ENCODE measurements around the gene HTR6.
"Not testable (repeated sequence)": the region's sequence is repeated elsewhere in the genome, so short reads cannot be mapped to it uniquely, and the experiment has no call there.

HTR6 gene

DNA sequence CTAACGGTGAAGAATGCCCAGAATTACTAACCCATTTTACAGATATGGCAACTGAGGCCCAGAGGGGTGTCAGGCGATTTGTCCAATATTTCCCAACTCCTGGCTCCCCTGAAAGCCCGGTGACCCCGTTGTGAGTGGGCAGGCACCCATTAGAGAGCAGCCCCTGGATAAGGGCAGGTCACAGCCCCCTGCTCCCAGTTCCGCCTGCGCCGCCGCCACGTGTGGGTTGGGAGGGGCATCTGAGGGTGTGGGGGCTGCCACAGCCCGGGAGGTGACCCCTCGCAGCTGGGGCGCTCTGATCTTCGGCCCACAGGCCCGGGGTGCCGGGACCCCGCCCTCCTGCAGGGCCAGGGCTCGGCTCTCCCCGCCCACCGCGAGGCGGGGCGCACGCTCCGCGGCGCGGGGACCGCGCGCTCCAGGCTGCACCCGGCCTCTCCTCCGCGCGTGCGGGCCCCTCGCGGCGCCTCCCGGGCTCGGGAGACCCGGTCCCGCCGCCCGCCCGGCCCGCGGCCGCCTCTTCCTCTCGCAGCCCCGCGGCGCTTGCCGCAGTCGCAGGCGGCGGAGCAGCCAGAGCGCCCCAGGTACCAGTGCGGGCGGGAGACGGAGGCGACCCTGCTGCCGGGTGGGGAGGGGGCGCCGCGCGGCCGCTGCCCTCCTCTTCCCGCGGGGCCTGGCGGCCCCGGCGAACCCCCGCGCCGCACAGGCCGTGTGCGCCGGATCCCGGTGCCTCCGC lies at the start of gene HTR6:
TSS of gene HTR6 (plus strand) at position 423 of the 733 bp plus-strand sequence. CDS start 879 bp downstream, outside the sequence.
- DNase-seq: no peak

DNA sequence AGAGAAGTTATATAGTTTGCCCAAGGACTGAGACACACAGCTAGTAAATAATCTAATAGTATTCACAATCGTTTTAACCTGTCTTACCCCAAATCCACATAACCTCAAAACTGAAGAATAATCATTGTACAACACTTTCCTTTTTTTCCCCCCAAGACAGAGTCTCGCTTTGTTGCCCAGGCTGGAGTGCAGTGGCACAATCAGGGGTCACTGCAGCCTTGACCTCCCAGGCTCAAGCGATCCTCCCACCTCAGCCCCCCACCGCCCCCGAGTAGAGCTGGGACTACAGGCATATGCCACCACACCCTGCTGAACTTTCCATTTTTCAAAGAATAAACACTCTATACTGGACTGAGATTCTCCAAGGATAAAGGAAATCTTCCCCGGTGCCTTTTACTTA lies 49.2 kb upstream of the HTR6 start:
- DNase-seq: no peak

DNA sequence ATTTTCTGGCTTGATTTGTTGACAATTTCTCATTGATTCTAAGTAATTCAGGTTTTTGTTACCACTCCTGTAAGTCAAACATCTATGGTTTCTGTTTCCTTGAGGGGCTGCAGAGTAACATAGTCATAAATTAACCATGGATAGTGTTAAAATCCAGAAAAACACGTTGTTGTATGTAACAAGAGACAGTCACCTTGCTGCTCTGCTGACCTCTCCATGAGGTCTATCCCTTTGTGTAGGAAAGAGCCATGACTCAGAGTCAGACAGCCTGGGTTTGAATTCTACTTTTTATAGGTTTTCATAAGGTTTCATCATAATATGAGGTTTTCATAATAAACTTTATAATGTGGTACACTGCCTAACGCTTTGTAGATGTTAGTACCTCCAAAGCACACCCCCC lies 48.2 kb upstream of the HTR6 start:
- no peak for DNase-seq

DNA sequence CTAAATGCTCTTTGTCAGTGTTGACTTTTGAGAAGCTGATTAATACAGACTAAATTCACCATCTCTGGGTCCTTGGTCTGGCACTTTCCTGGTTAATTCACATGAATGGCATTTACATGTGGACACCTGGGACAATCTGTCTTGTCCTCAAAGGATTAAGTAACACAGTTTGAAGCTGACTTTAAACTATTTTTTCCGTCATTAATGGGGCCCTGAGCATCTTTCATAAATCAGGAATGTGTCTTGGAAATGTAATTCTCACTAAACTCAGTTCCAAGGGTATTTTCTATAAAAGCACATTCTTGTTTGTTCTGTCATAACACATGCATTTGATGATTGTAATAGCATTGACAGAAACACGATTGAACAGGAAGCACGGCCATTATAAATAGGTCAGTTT lies 47.3 kb upstream of the HTR6 start:
- DNase-seq: no peak

DNA sequence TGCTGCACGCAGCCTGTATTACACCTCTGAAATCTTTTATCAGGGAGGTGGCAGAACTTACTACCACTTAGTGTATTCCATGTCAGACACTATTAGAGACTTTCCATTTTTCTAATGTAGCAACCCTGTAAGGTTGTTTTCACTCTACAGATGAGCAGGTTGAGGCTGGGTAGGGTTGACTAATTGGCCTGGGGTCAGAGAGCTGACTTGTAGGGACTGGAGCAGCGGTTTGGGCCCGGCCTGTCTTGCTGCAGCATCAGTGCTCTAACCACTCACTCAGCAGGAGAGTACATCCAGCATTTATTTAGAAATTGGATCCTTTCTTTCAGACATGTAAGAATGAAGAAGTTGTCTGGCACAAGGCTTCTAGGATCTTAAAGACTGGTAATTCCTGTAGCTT lies 46.2 kb upstream of the HTR6 start:
- DNase-seq: no peak

DNA sequence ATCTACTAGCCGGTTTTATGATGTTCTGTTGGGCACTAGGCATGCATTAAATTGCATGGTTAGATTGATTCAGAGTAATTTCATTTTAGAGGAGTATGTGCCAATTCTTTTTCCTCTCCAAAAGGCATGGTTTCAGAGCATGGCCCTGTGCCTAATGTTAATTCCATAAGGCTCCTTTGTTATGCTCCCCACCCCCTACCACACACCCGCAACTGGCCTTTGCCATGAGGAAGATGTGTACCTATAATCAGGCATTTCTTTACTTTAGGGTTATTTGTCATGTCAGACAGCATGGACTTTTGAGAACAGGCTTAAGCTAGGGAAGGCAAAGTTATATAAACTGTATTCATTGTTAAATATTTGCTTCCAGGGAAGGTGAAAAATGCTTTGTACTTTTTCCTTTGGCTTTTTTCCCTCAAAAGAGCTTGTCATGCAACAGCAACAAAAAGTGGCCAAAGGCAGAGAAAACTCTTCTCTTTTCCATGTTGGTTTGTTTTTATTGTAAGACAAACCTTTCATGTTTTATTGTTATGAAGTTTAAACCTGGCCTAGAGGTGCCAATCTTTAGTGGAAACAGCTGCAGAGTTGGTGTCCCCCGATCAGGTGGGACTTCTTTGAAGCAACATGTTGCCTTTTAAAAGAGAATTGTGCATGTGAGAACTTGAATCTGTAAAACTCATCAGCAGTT lies 44.8 kb upstream of the HTR6 start:
- no peak for DNase-seq

DNA sequence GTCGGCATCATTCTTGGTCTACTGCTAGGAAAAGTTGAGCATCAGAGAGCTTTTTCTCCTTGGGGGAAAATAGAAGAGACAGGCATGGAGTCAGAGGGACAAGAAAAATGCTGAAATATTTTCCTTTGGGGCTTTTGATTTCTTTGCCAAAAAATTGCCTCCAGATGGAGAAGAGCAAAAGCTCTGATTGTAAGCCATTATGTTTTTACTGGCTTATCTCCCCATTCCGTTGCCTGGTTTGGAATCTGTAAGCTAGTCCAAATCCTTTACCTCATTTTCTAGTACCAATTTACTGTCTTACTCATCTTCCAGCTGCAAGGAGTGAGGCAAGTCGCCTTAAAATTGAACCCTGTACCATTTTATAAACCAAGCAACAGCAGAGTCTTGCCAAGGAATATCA lies 43.9 kb upstream of the HTR6 start:
- no peak for DNase-seq

DNA sequence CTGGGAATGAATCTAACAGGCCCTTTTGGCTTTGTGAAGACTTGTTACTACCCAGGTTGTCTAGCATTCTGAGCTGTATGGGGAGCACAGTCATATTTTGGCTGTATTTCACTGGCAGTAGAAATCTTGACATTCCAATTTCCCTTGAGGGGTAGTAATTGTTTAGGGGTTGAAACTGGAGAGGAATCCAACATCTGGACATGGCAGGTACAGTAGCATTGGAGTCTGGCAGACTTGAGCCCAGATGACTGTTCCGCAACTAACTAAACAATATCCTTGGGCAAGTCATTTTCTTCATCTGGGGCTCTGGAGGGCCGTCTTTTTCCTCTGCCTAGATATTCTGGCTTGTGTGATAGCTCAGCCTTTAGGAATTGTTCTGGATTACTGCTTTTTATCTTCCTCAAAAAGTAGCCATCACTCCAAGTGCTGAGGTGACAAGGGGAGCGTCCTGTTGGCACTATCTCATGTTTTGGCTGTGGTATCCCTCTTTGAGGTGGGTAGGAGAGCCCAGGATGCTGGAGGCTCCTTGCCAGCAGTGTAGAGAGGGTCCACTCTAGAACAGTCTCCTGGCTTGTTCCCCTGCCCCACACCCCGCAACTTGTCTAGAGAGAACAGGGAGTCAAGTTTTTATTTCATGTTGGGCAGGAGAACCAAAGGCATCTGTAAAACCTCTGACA lies 43.3 kb upstream of the HTR6 start:
- no peak for DNase-seq

DNA sequence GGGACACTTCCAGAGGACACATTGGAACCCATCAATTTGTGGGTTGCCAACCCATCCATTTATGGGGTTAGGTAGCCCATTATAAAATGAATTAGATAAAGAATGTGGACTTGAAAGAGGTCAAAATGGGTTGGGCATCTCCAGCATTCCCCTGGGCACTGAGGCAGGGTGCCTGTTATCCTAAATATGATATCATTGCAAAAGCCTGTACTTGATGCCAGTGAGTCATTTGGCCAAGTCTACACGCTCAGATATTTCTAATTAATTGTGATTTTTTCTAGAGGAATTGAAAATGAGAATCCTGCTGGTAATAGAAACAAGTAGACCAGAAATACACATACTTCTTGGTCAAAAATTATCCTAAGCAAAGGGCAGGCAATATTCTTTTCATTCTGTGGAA lies 42.5 kb upstream of the HTR6 start:
- no peak for DNase-seq

DNA sequence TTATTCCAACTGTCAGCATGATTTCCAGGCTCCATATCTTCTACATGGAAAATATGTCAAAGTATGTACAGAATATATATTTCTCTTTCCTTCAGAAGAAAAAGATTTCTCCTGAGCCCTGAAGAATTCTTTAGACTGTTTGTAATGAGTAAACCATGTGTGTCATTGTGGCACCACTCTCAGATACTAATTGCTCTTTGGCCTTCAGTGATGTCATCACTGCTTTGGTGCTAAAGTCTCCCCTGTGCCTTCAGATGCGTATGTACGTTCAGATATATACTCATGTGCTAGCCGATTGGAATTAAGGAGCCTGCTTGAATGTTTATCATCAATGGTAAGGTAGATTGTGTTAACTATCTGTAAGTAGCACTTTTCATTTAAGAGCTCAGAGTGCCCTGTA lies 41.2 kb upstream of the HTR6 start:
- DNase-seq: no peak

DNA sequence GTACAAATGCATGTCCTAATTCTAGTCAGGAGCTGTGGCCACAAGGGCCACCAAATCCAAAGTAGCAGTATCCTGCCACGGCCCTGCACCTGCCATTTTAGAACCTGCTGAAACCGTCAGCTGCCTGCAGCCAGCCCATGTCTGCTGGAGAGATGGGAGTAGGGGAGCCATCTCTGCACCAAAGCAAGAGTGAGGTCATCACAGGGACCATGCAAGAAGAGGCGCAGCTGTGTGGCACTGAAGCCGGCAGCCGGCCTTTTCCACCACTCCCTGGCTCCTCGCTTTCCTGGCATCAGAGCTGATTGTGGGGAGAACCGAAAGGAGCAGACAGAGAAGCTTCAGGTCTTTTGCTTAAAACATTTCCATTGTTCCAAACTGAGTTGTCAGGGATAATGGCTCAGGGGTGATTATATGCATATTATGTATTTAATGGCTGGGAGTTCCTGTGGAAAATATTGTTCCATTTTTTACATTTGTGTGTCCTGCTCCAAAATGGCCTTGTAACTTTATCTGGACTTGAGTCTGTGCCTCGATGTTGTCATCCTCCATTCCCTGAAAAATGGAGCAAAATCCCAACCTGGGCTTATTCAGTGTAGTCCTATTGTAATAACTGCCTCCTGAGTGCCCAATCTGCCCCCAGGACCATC lies 39.3 kb upstream of the HTR6 start:
- DNase-seq: no peak

DNA sequence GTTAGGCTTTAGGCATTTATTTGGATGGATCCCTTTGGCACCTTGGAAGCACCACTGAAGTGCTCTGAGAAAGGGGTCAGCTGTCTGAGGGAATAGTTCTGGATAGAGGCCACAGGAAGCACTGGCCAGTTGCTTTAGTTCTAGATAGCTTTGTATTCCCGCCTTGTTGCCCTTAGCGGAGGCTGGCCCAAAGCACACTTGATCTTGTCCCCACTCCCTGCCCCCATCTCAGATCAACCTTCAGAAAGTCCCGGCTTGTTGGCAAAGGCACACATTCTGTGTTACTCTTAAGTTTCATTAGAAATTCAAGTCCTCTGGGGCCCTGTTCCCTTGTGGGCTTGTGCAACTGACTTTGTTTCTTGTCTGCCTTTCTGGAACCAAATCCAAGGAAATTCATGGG lies 35.8 kb upstream of the HTR6 start:
- no peak for DNase-seq

DNA sequence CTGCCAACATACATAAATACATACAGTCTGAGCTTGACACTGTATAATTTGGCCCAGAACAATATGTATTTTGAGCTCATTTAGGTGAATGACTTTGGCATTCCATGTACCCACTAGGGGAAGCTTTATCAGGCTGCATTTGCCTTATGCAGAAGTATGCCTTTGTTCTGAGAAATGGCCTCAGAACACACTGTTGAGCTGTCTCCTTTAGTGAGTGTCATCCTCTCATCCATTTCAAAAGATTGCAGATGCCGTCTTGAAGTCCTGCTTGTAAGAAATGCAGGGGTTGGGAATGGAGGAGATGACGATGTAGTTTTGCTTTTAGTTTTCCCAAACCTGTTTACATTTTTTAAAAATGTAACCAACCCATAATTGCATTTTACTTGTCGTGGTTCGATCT lies 35.3 kb upstream of the HTR6 start:
- DNase-seq: no peak

DNA sequence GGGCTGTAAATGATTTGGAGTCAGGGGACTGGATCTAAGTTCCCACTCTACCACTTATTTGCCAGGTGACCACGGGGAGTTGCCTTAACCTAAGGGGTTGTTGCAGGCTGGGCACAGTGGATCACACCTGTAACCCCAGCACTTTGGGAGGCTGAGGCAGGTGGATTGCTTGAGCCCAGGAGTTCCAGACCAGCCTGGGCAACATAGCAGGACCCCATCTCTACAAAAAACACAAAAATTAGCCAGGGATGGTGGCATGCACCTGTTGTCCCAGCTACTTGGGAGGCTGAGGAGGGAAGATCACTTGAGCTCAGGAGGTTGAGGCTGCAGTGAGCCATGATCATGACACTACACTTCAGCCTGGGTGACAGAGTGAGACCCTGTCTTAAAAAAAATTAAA lies 34.5 kb upstream of the HTR6 start:
- not testable (repeated sequence) for DNase-seq

DNA sequence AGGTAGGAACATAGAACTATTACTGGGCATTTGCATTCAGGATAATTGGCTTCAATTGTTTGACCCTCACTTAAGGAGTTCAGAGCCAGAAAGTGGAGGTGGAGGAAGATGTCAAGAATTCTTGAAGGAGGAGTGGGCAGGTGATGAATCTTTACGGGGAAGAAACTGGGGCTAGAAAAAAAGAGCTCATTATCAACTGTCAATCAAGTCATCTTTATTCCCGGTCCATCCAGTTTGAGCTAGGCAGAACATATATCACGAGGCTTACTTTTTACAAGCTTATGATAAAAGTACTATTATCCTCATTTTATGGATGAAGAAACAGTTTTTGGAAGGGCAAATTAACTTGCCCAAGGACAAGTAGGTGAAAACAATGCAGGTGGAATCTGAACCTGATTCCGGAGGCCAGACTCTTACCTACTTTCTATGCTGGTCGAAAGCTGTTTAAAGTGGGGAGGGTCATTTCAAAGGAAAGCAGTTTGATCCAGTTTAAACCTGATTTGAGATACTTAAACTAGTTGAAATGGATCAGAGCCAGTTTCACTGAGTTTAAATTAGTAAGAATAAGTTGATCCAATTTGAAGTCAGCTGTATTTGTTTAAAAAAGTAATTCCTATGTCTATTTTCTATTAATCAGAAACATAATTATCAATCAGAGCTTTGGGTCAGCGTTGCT lies 33.8 kb upstream of the HTR6 start:
- no peak for DNase-seq

DNA sequence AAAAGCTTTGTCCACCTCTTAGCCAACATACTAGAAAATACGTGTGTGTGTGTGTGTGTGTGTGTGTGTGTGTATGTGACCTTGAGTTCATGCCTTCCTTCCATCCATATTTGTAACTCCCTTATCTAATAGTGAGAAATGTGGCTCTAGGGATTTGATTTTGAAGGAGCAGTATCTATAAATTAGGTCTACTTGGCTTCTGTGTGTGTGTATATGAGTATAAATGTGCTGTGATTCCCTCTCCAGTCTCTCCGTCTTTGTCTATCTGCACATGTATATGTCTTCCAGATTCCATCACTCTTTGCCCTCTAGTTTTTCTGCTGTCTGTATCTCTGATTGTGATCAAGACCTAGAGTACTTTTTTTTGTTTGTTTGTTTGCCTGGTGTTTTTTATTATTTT lies 32.5 kb upstream of the HTR6 start:
- no peak for DNase-seq

DNA sequence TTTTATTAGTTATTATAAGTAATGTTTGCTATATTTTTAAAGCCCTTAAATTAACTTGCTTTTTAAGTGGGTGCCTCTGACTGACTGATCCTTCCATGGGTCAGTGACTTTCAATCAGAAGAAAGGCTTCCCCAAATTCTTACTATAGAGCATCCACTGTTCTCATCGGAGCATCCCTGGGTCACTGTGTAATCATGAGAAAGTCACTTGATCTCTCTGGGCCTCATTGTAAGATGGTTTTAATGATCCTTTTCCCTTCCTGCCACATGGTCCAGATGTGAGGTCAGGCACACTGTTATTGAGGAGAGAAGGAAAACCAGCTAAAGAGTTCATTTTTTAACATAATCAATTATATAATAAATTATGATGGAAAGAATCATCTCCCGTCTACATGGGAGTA lies 31.6 kb upstream of the HTR6 start:
- DNase-seq: no peak

DNA sequence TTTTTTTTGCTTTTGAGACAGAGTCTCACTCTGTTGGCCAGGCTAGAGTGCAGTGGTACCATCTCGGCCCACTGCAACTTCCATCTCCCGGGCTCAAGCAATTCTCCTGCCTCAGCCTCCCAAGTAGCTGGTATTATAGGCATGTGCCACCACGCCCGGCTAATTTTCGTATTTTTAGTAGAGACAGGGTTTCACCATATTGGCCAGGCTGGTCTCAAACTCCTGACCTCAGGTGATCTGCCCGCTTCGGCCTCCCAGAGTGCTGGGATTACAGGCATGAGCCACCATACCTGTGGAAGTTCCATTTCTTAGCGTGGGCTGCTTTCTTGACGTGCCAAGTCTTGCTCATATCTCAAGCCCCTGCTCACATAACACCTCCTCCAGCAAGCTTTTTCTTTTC lies 29.6 kb upstream of the HTR6 start:
- not testable (repeated sequence) for DNase-seq

DNA sequence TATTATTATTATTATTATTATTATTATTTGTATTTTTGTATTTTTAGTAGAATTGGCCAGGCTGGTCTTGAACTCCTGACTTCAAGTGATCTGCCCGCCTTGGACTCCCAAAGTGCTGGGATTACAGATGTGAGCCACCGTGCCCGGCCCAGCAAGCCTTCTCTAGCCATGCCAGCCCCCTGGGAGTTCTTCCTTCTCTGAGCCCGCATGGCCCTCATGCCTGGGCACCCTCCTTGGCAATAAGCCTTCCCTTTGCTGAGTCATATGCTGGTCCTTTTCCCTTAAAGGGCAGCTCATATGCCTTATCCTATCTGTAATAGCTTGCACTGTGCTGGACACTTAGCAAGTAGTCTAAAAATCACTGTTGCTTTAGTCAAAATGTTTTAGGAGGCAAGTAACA lies 29.0 kb upstream of the HTR6 start:
- no peak for DNase-seq

DNA sequence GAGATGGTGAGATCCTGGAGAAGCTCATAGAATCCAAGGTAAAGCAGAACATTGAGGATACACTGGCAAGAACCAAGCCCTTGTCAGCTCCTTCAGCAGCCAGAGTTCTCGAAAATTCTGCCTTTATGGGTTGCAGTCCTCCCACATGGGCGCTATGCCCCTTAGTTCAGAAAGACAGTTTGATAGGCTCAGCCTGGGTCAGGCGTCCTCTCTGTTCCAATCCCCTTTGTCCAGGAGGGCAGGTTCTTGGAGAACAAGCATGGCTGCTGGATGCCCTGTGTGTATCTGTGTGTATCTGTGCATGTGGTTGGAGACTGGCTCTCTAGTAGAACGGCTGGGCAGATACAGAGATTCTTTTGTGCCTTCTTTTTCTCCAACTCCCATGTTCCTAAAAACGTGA lies 28.6 kb upstream of the HTR6 start:
- DNase-seq: no peak

DNA sequence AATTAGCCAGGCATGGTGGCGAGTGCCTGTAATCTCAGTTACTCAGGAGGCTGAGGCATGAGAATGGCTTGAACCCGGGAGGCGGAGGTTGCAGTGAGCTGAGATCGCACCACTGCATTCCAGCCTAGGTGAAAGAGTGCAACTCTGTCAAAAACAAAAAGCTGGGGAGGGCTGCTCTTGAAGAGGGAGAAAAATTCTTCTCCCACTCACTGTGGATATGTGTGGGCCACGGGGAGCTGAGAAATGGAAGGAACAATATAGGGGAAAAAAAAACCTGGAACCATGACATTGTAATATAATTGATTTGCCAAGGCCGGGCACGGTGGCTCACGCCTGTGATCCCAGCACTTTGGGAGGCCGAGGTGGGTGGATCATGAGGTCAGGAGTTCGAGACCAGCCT lies 27.9 kb upstream of the HTR6 start:
- not testable (repeated sequence) for DNase-seq

DNA sequence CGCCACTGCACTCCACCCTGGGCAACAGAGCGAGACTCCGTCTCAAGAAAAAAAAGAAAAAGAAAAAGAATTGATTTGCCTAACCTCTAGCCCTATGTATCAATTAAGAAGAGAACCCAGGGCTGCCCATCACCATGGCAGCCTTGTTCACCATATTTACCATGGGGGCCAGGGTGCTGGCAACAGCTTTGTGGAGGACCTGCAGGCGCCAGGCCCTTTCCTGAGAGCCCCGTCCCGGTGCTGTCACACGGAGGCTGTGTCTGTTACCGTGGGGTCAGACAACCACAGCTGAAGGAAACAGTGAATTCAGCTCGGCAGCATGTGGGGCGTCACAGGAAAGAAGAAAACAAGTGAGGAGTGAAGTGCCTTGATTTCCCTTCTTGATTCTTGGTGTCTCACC lies 27.1 kb upstream of the HTR6 start:
- DNase-seq: no peak

DNA sequence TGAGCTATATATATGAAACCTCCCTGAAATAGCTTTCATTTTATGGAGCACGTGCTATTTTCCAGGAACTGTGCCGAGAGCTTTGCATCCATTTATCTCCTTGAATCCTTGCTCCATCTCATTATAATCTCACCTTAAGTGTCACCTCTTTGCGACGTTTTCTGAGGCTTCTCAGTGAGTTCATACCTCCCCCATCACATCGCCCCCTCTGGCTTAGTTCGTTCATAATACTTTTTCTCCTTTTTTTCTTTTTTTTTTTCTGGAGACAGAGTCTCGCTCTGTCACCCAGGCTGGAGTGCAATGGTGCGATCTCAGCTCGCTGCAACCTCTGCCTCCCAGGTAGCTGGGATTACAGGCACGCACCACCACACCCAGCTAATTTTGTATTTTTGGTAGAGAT lies 25.4 kb upstream of the HTR6 start:
- DNase-seq: not testable (repeated sequence)

Measured in amniotic stem cell (primary cell).